ENCODE measurements around the gene DNAJB12. TPM values are rescaled to one million over a fixed set of nuclear protein-coding genes. Genes with fewer than 3 reads are reported as not detected.

DNAJB12 gene
- total and polyA plus RNA-seq, 2 donors from 2014 or later, result 32.0 to 37.7 TPM

DNA sequence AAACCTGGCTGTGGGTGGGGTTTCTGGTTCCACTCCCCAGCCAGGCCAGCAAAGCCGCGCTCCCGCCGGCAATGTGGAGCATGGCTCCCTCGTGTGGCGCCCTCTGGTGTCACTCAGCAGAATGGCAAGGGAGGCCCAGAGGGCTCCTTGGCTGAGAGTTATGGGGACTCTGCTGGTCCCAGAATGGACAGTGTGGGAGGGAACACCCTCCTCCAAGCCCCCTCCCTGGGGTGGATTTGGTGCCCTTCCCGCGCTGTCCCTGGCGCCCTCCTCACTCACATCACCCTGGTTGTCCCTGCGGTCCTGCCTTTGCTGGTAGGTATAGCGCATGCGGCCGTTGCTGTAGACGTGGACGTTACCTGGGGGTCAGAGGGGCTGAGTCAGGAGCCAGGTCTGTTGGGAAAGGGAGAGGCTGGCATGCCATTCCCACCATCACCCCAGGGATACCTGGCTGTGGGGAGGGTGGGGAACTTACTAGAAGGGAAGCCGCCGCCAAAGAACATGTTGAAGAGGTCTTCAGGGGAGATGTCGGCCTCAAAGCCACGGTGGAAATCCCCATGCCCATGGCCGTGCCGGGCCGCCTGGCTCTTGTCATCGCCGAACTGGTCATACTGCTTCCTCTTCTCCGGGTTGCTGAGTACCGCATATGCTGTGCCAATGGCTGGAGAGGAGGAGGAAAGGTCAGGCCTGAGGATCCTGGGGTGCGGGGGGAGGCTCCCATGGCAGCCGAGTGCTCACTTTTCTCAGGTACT lies 14.0 kb downstream of the DNAJB12 start:
- no peak overlapping the region for H3K27ac ChIP-seq (ENCODE audit: low read depth in 2 of 2, low read length in 2 of 2)
- no peak overlapping the region for H3K4me3 ChIP-seq (ENCODE audit: low read length in 3 of 3)
- no peaks in the 10 kb centered on the region for H3K27me3 ChIP-seq (ENCODE audit: control insufficient read depth, insufficient read depth, low read length)
- H3K9ac ChIP-seq (ENCODE audit: low read length in 3 of 3), result no peak overlapping the region
- H3K36me3 ChIP-seq (ENCODE audit: control insufficient read depth in 2 of 3, insufficient read depth in 3 of 3, low read length in 3 of 3), result peaks cover 4 to 27% (median 10%) of the 10 kb centered on the region in 3 donors
- peaks cover 0 to 14% (median 13%) of the 10 kb centered on the region in 3 donors for H3K4me1 ChIP-seq (ENCODE audit: control insufficient read depth in 2 of 3, insufficient read depth in 2 of 3, low read depth in 1 of 3, low read length in 3 of 3)
- TF ChIP-seq, protein P1, sequence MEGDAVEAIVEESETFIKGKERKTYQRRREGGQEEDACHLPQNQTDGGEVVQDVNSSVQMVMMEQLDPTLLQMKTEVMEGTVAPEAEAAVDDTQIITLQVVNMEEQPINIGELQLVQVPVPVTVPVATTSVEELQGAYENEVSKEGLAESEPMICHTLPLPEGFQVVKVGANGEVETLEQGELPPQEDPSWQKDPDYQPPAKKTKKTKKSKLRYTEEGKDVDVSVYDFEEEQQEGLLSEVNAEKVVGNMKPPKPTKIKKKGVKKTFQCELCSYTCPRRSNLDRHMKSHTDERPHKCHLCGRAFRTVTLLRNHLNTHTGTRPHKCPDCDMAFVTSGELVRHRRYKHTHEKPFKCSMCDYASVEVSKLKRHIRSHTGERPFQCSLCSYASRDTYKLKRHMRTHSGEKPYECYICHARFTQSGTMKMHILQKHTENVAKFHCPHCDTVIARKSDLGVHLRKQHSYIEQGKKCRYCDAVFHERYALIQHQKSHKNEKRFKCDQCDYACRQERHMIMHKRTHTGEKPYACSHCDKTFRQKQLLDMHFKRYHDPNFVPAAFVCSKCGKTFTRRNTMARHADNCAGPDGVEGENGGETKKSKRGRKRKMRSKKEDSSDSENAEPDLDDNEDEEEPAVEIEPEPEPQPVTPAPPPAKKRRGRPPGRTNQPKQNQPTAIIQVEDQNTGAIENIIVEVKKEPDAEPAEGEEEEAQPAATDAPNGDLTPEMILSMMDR (IDR thresholded peaks at IDR 0.05; ENCODE audit: borderline replicate concordance, extremely low read depth, insufficient read depth), result peak; percentile 91
- intact Hi-C loops (cut with DNase I), result no loop called here
- FAIRE-seq (no peak), DNase-seq (peak; percentile 55 to 91 (median 73))
- H3K9me3 ChIP-seq (ENCODE audit: control insufficient read depth in 2 of 3, insufficient read depth in 1 of 3, low read length in 3 of 3), result no peaks in the 10 kb centered on the region

DNA sequence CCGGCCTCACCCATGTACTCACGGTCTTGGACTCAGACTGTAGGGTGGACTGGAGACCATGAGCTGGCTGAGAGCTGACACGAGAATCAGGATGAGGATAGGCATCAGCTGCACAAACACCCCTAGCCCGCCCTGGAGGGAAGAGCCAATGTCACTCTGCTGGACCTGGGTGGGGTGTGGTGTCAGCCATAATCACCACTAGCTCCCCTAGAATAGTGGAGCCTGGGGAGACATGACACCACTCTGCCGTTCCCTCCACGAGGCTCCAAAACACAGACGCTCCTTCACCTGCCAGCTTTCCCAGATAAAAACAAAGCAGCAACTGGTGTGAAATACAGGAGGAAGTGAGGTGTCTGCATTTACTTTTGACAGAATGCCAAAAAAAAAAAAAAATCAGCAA lies 16.5 kb downstream of the DNAJB12 start:
- H3K9ac ChIP-seq (ENCODE audit: low read length in 3 of 3), result no peak overlapping the region
- intact Hi-C loops (cut with DNase I), result loop anchor here (10.0 kb wide), 3 partner anchors 63 to 213 kb away; partner anchors contain the start of gene DDIT4
- no peak overlapping the region for H3K27ac ChIP-seq (ENCODE audit: low read depth in 2 of 2, low read length in 2 of 2)
- peaks cover 0 to 38% (median 30%) of the 10 kb centered on the region in 3 donors for H3K4me1 ChIP-seq (ENCODE audit: control insufficient read depth in 2 of 3, insufficient read depth in 2 of 3, low read depth in 1 of 3, low read length in 3 of 3)
- no peak overlapping the region for H3K4me3 ChIP-seq (ENCODE audit: low read length in 3 of 3)
- no peaks in the 10 kb centered on the region for H3K27me3 ChIP-seq (ENCODE audit: control insufficient read depth, insufficient read depth, low read length)
- TF ChIP-seq, protein P1 (IDR thresholded peaks at IDR 0.05; ENCODE audit: borderline replicate concordance, extremely low read depth, insufficient read depth), result no peak
- no peak for DNase-seq
- H3K9me3 ChIP-seq (ENCODE audit: control insufficient read depth in 2 of 3, insufficient read depth in 1 of 3, low read length in 3 of 3), result no peaks in the 10 kb centered on the region
- no peak for FAIRE-seq
- peaks cover 4 to 27% (median 9%) of the 10 kb centered on the region in 3 donors for H3K36me3 ChIP-seq (ENCODE audit: control insufficient read depth in 2 of 3, insufficient read depth in 3 of 3, low read length in 3 of 3)

DNA sequence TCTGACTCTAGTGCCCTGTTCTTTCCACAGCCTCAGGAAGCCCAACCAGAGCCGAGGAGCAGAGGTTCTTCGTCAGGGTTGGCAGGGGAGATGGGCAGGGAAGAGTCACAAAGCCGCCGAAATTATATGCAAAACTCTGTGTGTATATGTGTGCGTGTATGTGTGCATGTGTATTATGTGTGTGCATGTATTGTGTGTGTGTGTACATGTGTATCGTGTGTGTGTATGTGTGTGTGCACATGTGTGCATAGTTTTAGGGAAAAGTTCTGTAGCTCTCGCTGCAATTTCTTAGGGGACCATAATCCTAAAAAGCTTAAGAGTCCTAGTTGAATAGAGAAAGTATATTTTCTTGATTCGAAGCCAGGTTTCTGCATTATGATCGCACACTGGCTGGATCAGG lies 17.0 kb downstream of the DNAJB12 start:
- DNase-seq (no peak), FAIRE-seq (no peak)
- no peak overlapping the region for H3K9ac ChIP-seq (ENCODE audit: low read length in 3 of 3)
- peaks cover 4 to 26% (median 6%) of the 10 kb centered on the region in 3 donors for H3K36me3 ChIP-seq (ENCODE audit: control insufficient read depth in 2 of 3, insufficient read depth in 3 of 3, low read length in 3 of 3)
- peaks cover 0 to 39% (median 32%) of the 10 kb centered on the region in 3 donors for H3K4me1 ChIP-seq (ENCODE audit: control insufficient read depth in 2 of 3, insufficient read depth in 2 of 3, low read depth in 1 of 3, low read length in 3 of 3)
- no peak overlapping the region for H3K4me3 ChIP-seq (ENCODE audit: low read length in 3 of 3)
- no peaks in the 10 kb centered on the region for H3K9me3 ChIP-seq (ENCODE audit: control insufficient read depth in 2 of 3, insufficient read depth in 1 of 3, low read length in 3 of 3)
- TF ChIP-seq, protein P1 (IDR thresholded peaks at IDR 0.05; ENCODE audit: borderline replicate concordance, extremely low read depth, insufficient read depth), result no peak
- intact Hi-C loops (cut with DNase I), result loop anchor here (10.0 kb wide), 3 partner anchors 63 to 213 kb away; partner anchors contain the start of gene DDIT4
- no peaks in the 10 kb centered on the region for H3K27me3 ChIP-seq (ENCODE audit: control insufficient read depth, insufficient read depth, low read length)
- no peak overlapping the region for H3K27ac ChIP-seq (ENCODE audit: low read depth in 2 of 2, low read length in 2 of 2)

Data from kidney (tissue), 14 donors.